ENCODE measurements around the gene SEC24D. TPM values are rescaled to one million over a fixed set of nuclear protein-coding genes. Genes with fewer than 3 reads are reported as not detected.

Gene SEC24D
- total RNA-seq, 2 experiments from 2014 or later, result 25.2 to 26.4 TPM

DNA sequence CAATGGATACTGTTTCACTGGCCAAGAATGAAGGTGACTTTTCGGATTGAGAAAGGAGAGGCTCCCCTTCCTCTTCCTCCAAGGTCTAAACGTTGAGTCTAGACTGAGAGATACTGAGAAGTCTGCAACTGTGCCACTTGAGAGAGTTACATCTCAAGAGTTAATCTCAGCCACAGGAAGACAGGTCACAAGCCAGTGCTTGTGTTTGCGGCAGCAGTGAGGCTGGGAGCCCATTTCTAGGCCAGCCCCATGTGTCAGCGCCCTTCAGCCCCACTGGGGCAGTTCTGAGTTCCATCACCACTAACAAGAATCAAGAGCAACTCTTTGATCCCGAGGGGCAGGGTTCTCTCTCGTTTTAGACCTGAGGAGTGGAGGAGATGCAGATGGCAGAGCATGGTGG is 7.3 kb upstream of the SEC24D start:
- peaks cover 5% of the 10 kb centered on the region for H3K27me3 Mint-ChIP-seq
- DNase-seq (no peak), ATAC-seq (no peak)
- intact Hi-C loops (cut with micrococcal nuclease), result no loop called here
- TF ChIP-seq, protein P1, sequence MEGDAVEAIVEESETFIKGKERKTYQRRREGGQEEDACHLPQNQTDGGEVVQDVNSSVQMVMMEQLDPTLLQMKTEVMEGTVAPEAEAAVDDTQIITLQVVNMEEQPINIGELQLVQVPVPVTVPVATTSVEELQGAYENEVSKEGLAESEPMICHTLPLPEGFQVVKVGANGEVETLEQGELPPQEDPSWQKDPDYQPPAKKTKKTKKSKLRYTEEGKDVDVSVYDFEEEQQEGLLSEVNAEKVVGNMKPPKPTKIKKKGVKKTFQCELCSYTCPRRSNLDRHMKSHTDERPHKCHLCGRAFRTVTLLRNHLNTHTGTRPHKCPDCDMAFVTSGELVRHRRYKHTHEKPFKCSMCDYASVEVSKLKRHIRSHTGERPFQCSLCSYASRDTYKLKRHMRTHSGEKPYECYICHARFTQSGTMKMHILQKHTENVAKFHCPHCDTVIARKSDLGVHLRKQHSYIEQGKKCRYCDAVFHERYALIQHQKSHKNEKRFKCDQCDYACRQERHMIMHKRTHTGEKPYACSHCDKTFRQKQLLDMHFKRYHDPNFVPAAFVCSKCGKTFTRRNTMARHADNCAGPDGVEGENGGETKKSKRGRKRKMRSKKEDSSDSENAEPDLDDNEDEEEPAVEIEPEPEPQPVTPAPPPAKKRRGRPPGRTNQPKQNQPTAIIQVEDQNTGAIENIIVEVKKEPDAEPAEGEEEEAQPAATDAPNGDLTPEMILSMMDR (IDR thresholded peaks at IDR 0.05), result no peak
- H3K9me3 Mint-ChIP-seq, result no peaks in the 10 kb centered on the region
- no peaks in the 10 kb centered on the region for H3K4me1 Mint-ChIP-seq (ENCODE audit: low read depth)
- no peaks in the 10 kb centered on the region for H3K36me3 Mint-ChIP-seq (ENCODE audit: low read depth)
- CTCF ChIA-PET, result no interaction called here
- no peak overlapping the region for H3K4me3 Mint-ChIP-seq
- POLR2A ChIA-PET, result interaction anchor here (0.7 kb wide), 1 partner anchor 40 kb away, joined by 3 read pairs; no protein-coding TSS in a partner anchor
- H3K27ac Mint-ChIP-seq, result no peak overlapping the region

DNA sequence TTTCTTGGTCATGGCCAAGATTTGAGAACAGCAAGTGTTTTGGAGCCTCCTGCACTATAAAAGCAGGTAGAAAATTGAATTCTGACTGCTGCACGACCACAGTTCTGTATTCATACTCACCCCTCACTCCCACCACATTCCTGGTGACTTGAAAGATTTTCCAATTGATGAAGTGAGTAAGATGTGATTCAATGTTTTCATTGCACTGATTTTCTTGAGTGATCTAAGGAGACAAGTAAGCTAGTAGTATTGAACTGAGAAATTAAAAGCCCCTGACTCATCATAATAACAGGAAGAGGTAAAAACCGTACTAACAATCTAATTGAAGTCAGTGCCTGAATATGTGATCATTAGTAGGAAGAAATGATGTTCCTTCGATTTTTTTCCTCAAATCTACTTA is 6.1 kb upstream of the SEC24D start:
- DNase-seq (no peak), ATAC-seq (no peak)
- Mint-ChIP-seq H3K36me3 (ENCODE audit: low read depth) (no peaks in the 10 kb centered on the region), H3K4me3 (no peak overlapping the region), H3K9me3 (no peaks in the 10 kb centered on the region), H3K4me1 (ENCODE audit: low read depth) (no peaks in the 10 kb centered on the region), H3K27ac (no peak overlapping the region), H3K27me3 (peaks cover 2% of the 10 kb centered on the region)
- ChIA-PET POLR2A (interaction anchor here (1.8 kb wide), 1 partner anchor 8 kb away, joined by 4 read pairs; no protein-coding TSS in a partner anchor), CTCF (no interaction called here)
- TF ChIP-seq, protein P1 (IDR thresholded peaks at IDR 0.05), result no peak
- intact Hi-C loops (cut with micrococcal nuclease), result no loop called here

DNA sequence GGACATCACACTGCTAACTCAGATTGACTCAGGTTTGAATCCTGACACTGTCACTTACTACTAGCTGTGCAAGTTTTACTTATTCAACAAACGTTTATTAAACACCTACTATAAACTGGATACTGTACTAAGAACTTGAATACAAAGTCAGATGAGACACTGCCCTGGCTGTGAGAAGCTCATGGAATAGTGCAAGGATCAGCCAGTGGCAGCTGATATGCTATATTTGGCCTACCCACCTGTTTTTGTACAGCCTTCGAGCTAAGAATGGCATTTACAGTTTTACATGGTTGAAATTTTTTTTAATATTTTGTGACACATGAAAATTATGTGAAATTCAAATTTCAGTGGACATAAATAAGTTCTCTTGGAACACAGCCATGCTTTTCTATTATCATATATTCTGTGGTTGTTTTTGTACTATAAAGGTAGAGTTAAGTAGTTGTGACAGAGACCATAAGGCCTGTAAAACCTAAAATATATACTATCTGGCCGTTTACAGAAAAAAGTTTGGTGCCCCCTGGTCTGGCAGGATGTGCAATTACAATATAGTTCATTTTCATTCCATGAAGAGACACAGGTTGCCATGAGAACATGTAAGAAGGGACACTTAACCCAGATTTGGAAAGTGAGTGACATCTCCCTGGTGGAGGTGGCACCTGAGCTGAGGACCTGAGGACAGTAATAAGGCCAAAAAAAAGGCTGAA is 3.4 kb upstream of the SEC24D start:
- peaks cover 4% of the 10 kb centered on the region for H3K36me3 Mint-ChIP-seq (ENCODE audit: low read depth)
- no peak overlapping the region for H3K4me3 Mint-ChIP-seq
- peaks cover 9% of the 10 kb centered on the region for H3K4me1 Mint-ChIP-seq (ENCODE audit: low read depth)
- ATAC-seq (no peak), DNase-seq (peak; percentile 43)
- CTCF ChIA-PET, result interaction anchor here (0.7 to 4.4 kb wide), 21 partner anchors 8 to 153 kb away, joined by 3 to 30 read pairs (median 4); no protein-coding TSS in a partner anchor
- TF ChIP-seq, protein P1 (IDR thresholded peaks at IDR 0.05), result peak; percentile 68
- no peaks in the 10 kb centered on the region for H3K9me3 Mint-ChIP-seq
- intact Hi-C loops (cut with micrococcal nuclease), result loop anchor here (1.0 kb wide), 1 partner anchor 67 kb away; no protein-coding TSS in a partner anchor
- no peaks in the 10 kb centered on the region for H3K27me3 Mint-ChIP-seq
- POLR2A ChIA-PET, result no interaction called here
- H3K27ac Mint-ChIP-seq, result no peak overlapping the region

DNA sequence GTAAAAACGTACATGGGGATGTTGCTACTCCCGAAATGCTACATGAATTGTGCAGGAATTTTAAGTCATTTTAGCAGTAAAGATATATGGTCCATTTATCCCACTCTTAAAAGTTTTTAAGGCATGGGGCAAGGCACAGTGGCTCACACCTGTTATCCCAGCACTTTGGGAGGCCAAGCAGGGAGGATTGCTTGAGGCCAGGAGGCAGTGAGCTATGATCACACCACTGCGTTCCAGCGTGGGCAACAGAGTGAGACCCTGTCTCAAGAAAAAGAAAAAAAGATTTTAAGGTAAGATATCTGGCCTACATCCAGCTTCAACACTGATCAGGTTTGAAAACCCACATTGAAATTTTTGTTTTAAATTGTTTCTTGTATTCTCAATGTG is 1.2 kb upstream of the SEC24D start:
- H3K36me3 Mint-ChIP-seq (ENCODE audit: low read depth), result peaks cover 16% of the 10 kb centered on the region
- no peaks in the 10 kb centered on the region for H3K27me3 Mint-ChIP-seq
- H3K4me1 Mint-ChIP-seq (ENCODE audit: low read depth), result peaks cover 16% of the 10 kb centered on the region
- no peak for DNase-seq
- POLR2A ChIA-PET, result interaction anchor here (1.0 to 1.7 kb wide), 3 partner anchors 12 to 52 kb away, joined by 3 to 7 read pairs (median 4); partner anchors contain the start of gene SYNPO2
- TF ChIP-seq, protein P1 (IDR thresholded peaks at IDR 0.05), result no peak
- no peak overlapping the region for H3K27ac Mint-ChIP-seq
- intact Hi-C loops (cut with micrococcal nuclease), result no loop called here
- H3K4me3 Mint-ChIP-seq, result peak overlapping the region; percentile 87
- CTCF ChIA-PET, result interaction anchor here (1.0 to 4.4 kb wide), 6 partner anchors 10 to 68 kb away, joined by 3 to 17 read pairs (median 5); no protein-coding TSS in a partner anchor
- H3K9me3 Mint-ChIP-seq, result no peaks in the 10 kb centered on the region
- no peak for ATAC-seq
